HUES6 (cell line): ENCODE measurements around the gene RPL36AL.
"Not testable (repeated sequence)": the region's sequence is repeated elsewhere in the genome, so short reads cannot be mapped to it uniquely, and the experiment has no call there.

Source experiments
- H3K27ac ChIP-seq: 2 replicates; pipeline ENCODE4 v1.7.0; 2013; ENCODE audit warnings: low read depth, mild to moderate bottlenecking, low read length, inconsistent platforms
- H3K27me3 ChIP-seq: 2 replicates; pipeline ENCODE4 v1.6.1; 2013; ENCODE audit warnings: low read length; ENCODE audit not compliant: control insufficient read depth, insufficient read depth
- H3K36me3 ChIP-seq: 2 replicates; pipeline ENCODE4 v1.6.1; 2013; ENCODE audit warnings: low read length; ENCODE audit not compliant: control insufficient read depth, insufficient read depth
- H3K4me1 ChIP-seq: 2 replicates; pipeline ENCODE4 v1.6.1; 2013; ENCODE audit warnings: low read length; ENCODE audit not compliant: control insufficient read depth, insufficient read depth
- H3K4me3 ChIP-seq: 2 replicates; pipeline ENCODE4 v1.5.1; 2013; ENCODE audit warnings: low read depth, low read length
- H3K9ac ChIP-seq: one replicate; pipeline ENCODE4 v1.6.1; 2013; ENCODE audit warnings: mild to moderate bottlenecking, low read length
- H3K9me3 ChIP-seq: 2 replicates; pipeline ENCODE4 v1.6.1; 2013; ENCODE audit warnings: low read depth, low read length; ENCODE audit not compliant: control insufficient read depth, insufficient read depth

The RPL36AL gene

DNA sequence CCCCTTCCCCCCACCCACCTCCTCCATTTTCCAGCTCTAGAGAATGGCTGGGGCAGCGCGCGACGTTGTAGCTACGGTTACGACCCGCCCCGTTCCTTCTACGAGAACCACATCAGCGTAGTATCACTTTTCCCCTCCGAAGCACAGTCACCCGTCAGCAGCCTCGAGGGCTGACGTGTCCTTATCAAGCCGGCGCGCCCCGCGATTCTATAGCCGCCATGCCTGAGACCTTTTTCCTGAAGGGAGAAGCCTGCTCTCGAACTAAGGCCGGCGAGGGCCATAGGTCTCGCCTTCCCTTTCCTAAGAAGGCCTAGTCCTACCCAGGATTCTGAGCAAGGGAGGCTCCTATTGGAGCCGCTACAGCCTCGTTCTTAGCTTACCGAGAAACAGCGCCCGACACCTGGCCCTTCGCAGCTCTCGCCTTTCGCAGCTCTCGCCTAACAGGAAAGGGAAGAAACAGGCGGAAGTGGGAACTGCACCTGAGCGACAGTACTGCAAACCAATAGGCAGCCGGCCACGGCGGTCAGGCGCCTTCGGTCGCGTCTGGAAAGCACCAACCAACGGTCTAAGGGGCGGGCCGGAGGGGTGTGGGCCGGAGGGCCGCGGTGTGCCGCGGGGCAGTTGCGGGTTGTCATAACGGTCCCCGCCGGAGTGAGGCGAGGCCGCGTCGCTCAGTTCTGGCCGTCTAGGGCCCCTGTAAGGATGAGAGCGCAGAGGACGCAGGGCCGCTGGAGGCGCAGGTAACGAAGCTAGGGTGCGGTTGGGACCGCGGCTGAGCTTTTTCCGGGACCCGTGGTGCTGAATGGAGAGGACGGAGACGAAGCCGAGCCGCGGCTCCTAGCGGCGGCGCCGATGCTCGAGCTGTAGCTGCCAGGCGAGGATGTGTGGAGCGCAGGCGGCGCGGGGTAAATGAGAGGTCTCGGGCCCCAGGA, at the start of gene RPL36AL, which contains the start of gene MGAT2:
Gene RPL36AL, minus strand, starts transcription at position 445 of the 932 bp plus-strand sequence. CDS start 1,522 bp downstream, outside the sequence.
Gene MGAT2, plus strand, starts transcription at position 618 of the 932 bp plus-strand sequence. CDS start 470 bp downstream, outside the sequence.
- peak within 1 kb of the TSS; percentile 96 for H3K9ac ChIP-seq
- H3K27me3 ChIP-seq, result no peaks in the 10 kb centered on the region
- peak within 1 kb of the TSS; percentile 95 for H3K27ac ChIP-seq
- H3K4me1 ChIP-seq, result peaks cover 8% of the 10 kb centered on the region
- peak within 1 kb of the TSS; percentile 100 for H3K4me3 ChIP-seq
- H3K36me3 ChIP-seq, result peaks cover 28% of the 10 kb centered on the region
- H3K9me3 ChIP-seq, result no peaks in the 10 kb centered on the region

DNA sequence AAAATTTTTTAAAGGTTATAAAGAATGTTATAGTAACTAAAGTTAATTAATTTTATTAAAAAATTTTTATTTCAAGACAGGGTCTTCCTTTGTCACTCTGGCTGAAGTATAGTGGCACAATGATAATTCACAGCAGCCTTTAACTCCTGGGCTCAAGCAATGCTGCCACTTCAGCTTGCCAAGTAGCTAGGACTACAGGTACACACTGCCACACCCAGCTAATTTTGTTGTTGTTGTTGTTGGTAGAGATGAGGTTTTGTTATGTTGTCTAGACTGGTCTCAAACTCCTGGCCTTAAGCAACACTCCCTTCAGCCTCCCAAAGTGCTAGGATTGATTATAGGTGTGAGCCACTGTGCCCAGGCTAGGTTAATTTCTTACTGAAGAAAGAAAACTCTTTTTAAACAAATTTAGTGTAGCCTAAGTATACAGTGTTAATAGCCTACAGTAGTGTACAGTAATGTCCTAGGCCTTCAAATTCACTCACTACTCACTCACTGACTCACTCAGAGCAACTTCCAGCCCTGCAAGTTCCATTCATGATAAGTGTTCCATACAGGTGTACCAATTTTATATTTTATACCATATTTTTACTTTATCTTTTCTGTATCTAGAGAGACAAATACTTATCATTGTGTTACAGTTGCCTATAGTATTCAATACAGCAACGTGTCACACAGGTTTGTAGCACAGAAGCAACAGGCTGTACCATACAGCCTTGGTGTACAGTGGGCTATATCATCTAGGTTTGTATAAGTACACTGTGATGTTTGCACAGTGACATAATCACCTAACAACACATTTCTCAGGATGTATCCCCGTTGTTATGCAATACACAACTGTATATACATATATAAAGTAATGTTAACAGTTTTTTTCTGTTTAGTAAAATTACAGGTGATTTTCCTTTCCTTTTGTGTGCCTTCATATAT, 39.4 kb upstream of the RPL36AL start:
- no peaks in the 10 kb centered on the region for H3K27me3 ChIP-seq
- H3K4me1 ChIP-seq, result no peaks in the 10 kb centered on the region
- peaks cover 7% of the 10 kb centered on the region for H3K36me3 ChIP-seq
- H3K9me3 ChIP-seq, result no peaks in the 10 kb centered on the region
- no peak overlapping the region for H3K9ac ChIP-seq
- H3K27ac ChIP-seq, result no peak overlapping the region
- no peak overlapping the region for H3K4me3 ChIP-seq

DNA sequence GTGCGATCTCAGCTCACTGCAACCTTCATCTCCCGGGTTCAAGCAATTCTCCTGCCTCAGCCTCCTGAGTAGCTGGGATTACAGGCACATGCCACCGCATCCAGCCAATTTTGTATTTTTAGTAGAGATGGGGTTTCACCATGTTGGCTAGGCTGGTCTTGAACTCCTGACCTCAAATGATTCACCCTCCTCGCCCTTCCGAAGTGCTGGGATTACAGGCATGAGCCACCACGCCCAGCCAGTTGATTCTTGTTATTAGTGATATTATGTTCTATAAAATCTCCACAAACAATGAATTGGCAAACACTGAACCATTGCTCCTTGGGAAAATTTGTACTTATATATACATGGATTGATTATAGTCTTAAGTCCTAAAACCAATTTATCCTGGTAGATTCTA, 37.1 kb upstream of the RPL36AL start:
- H3K27ac ChIP-seq, H3K9ac ChIP-seq: not testable (repeated sequence)

DNA sequence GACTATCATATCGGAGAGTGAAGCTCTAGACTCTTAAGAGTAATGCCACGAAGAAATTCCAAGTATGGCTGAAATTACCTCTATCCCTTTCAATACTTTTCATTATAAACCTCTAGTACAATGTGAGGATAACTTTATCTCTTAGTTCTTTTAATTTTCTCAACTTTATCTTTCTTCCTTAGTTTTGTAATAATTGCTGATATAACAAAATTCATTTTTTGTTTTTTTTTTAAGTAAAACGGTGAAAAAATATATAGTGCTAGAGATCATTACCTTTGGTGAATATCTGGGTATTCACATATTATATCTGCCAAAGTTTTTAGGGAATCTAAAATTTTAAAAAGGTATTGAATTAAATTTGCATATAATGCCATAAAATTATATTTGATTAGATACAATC, 34.1 kb upstream of the RPL36AL start:
- H3K9ac ChIP-seq, result no peak overlapping the region
- H3K4me1 ChIP-seq, result no peaks in the 10 kb centered on the region
- H3K4me3 ChIP-seq, result no peak overlapping the region
- no peak overlapping the region for H3K27ac ChIP-seq
- H3K36me3 ChIP-seq, result peaks cover 38% of the 10 kb centered on the region
- no peaks in the 10 kb centered on the region for H3K27me3 ChIP-seq
- H3K9me3 ChIP-seq, result no peaks in the 10 kb centered on the region

More for the DNA sequence above, 37.1 kb upstream of the RPL36AL start:
- not testable (repeated sequence) for H3K4me3 ChIP-seq, H3K27me3 ChIP-seq, H3K9me3 ChIP-seq, H3K4me1 ChIP-seq
- peaks cover 11% of the 10 kb centered on the region for H3K36me3 ChIP-seq

DNA sequence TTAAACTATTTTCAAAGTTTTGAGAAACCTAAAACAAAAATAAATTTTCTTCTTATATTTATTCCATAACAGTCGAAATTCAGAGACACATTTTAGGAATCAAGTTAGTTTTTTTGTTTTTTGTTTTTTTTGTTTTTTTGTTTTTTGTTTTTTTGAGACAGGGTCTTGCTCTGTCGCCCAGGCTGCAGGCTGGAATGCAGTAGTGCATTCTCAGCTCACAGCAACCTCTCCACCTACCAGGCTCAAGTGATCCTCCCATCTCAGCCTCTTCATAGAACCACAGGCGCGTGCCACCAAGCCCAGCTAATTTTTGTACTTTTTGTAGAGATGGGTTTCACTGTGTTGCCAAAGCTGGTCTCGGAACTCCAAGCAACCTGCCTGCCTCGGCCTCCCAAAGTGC, 33.1 kb upstream of the RPL36AL start:
- H3K9me3 ChIP-seq, result no peaks in the 10 kb centered on the region
- H3K36me3 ChIP-seq, result peaks cover 39% of the 10 kb centered on the region
- no peak overlapping the region for H3K9ac ChIP-seq
- H3K27me3 ChIP-seq, result no peaks in the 10 kb centered on the region
- H3K4me3 ChIP-seq, result no peak overlapping the region
- H3K4me1 ChIP-seq, result no peaks in the 10 kb centered on the region
- H3K27ac ChIP-seq, result no peak overlapping the region

DNA sequence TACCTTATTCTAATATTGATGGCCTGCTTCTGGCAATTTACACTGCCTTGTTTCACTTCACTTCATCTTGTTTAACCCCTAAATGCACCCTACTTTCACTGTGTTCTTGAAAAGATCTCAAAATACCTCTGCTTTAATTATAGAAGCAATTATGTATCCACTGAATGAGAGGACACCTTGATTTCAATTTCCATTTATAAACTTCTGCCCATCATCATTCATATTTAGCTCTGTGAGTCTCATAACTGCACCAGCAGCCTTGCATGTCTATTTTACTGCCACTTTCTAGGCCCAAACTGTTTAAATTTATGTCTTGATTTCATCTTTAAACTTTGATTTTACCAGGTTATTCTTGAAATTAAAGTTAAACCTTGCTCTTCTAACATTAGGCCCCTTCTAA, 21.7 kb upstream of the RPL36AL start:
- Histone ChIP-seq H3K9me3 (no peaks in the 10 kb centered on the region), H3K27me3 (no peaks in the 10 kb centered on the region), H3K36me3 (peaks cover 38% of the 10 kb centered on the region), H3K27ac (no peak overlapping the region), H3K4me1 (0 out of 2 replicates have a peak, but pooled peaks cover 4% of the 10 kb centered on the region), H3K9ac (no peak overlapping the region), H3K4me3 (no peak overlapping the region)

DNA sequence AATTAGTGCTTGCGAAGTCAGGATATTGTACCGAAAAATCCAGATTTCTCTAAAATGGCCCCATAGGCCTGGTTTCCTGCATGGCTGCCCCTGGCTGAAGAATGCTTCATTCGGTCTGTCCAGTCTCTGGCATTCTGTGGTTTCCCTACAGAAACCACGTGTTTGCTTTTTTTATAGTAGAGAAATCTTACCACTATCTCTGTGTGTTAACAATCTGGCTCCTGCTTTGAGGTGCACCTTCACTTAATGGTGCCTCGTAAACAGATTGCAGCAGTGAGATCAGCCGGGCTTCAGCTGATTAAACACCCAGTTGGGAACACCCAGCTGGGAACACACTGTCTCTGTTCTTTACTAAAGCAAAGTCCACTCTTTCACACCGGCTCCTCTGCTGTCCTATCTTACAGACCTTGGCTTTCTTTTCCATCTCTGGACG, 21.3 kb upstream of the RPL36AL start:
- H3K27ac ChIP-seq, result no peak overlapping the region
- H3K4me3 ChIP-seq, result no peak overlapping the region
- no peak overlapping the region for H3K9ac ChIP-seq
- no peaks in the 10 kb centered on the region for H3K27me3 ChIP-seq
- H3K4me1 ChIP-seq, result 0 out of 2 replicates have a peak, but pooled peaks cover 4% of the 10 kb centered on the region
- H3K36me3 ChIP-seq, result peaks cover 34% of the 10 kb centered on the region
- H3K9me3 ChIP-seq, result no peaks in the 10 kb centered on the region

DNA sequence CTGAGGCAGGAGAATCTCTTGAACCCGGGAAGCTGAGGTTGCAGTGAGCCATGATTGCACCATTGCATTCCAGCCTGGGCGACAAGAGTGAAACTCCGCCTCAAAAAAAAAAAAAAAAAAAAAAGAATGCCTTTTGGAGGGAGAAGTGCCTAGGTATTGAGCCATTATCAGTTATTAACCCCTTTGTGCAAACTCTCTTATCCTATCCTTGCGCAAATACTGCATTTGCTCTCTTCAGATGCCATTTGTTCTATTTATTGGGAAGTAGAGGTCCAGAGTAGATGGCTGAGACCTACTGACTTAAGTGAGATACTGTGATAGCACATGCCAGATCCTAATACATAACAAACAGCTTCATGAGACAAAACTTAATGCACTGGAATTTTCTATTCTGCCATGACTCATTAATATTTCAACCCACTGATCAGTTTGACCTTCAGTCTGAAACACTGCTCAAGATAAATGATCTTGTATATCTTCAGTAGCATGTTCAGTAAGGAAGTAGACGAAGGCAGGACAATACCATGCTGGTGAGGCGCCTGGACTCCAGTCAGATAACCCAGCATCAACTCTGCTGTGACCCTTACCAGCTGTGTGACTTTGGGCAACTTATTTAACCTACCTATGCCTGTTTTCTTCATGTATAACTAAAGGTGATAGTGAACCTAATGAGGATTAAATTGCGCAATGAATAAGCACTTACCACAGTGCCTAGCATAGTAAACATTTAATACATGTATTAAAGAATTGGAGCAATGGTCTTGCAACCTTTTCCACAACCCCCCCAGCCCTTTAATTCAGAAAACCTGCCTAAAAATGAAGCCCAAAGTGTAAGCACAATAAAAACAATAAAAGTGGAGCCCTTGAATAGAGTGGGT, 20.4 kb upstream of the RPL36AL start:
- H3K9ac ChIP-seq, result no peak overlapping the region
- no peak overlapping the region for H3K27ac ChIP-seq
- no peaks in the 10 kb centered on the region for H3K9me3 ChIP-seq
- H3K27me3 ChIP-seq, result no peaks in the 10 kb centered on the region
- 0 out of 2 replicates have a peak, but pooled peaks cover 4% of the 10 kb centered on the region for H3K4me1 ChIP-seq
- H3K36me3 ChIP-seq, result peaks cover 38% of the 10 kb centered on the region
- no peak overlapping the region for H3K4me3 ChIP-seq

DNA sequence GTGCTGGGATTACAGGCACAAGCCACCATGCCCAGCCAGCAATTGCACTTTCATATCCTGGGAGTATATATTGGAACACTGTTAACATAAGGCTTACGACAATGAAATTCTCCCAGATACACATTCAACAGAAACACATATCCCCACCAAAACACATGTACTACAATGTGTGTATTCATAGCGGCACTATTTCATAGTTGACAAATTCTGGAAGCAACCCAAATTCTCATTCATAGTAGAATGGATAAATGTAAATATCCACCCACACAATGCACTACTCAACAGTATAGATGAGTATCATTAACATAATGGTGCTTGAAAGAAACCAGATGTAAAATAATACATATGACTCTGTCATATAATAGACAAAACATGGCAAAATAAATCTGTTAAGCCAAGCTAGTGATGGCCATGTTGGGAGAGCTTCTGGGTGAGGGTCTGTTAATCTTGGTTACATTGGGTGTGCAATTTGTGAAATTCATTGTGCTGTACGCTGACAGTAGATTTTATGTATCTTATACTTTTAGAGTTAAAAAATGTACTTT, 17.2 kb upstream of the RPL36AL start:
- Histone ChIP-seq H3K36me3 (peaks cover 28% of the 10 kb centered on the region), H3K27ac (no peak overlapping the region), H3K9me3 (no peaks in the 10 kb centered on the region), H3K4me3 (no peak overlapping the region), H3K4me1 (0 out of 2 replicates have a peak, but pooled peaks cover 4% of the 10 kb centered on the region), H3K27me3 (no peaks in the 10 kb centered on the region), H3K9ac (no peak overlapping the region)

DNA sequence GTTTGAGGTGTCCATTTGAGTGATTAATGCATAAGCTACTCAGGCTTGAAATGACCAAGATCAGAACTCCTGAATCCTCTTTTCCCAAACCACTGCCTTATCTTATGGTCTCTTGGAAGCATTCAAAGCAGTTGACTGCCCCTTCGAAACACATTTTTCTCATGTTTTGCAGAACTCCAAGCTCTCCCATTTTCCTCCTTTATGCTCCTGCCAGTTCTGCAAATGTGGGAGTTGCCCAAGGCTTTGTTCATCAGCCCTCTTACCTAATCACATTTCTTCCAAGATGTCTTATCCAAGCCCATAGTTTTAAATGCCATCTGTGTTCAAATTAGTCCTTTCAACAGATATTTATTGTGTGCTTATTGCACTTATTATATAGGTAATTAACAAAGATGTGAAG, 16.4 kb upstream of the RPL36AL start:
- Histone ChIP-seq H3K27me3 (no peaks in the 10 kb centered on the region), H3K27ac (no peak overlapping the region), H3K4me1 (0 out of 2 replicates have a peak, but pooled peaks cover 4% of the 10 kb centered on the region), H3K9ac (no peak overlapping the region), H3K4me3 (no peak overlapping the region), H3K9me3 (no peaks in the 10 kb centered on the region), H3K36me3 (peaks cover 24% of the 10 kb centered on the region)
